Skeletal muscle cell (primary cell): Measurements from ENCODE around the gene CAMK2A.

Experiments
- DNase-seq: peaks from one replicate; pipeline ENCODE4 v3.0.0-alpha.2; 2010; ENCODE audit warnings: low read depth
- H3K4me3 ChIP-seq: 2 replicates; pipeline ENCODE4 v1.5.1; 2011; ENCODE audit warnings: low read depth, mild to moderate bottlenecking, control low read depth, low read length, moderate library complexity

The CAMK2A gene

GRCh38 chr5:150302301-150303069 is 12.9 kb upstream of the CAMK2A start, which contains the start of gene ARSI:
Gene ARSI (minus strand): TSS chr5:150302905. CDS start chr5:150302373, 532 bp downstream.
- DNase-seq: no peak

DNA sequence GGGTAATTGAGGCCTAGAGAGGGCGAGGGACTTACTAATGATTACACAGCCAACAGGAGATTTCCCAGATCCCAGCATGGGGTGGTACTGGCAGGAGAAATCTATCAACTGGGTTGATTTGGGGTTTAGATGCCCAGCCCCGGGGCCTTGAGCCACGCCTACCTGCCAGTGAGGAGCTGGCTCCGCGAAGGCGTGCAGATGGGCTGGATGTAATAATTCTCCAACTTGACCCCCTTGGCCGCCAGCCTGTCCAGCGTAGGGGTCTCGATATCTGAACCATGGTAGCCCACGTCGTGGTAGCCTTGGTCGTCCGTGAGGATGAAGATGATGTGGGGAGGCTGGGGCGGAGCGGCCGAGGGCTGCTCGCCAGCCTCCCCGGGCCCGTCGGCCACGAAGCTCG is 12.3 kb upstream of the CAMK2A start:
- H3K4me3 ChIP-seq: peak overlapping the region; percentile 10
- DNase-seq: no peak

More at GRCh38 chr5:150302301-150303069, 12.9 kb upstream of the CAMK2A start, which contains the start of gene ARSI:
- H3K4me3 ChIP-seq: peak within 1 kb of the TSS; percentile 36

DNA sequence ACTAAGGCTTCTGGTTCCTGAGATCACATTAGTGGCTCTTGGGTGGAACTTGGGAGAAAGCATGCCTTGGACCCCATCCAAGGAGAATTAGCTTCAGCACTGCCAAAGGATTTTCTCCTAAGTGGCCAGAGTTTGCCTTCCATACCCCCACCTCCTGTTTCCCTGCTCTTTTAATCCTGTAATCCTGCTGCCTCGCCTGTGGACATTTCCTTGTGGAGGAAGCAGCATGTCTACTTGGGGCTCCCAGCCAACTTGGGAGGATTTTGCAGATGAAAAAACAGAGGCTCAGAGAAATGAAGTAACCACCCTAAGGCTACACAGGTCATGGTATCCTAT is 11.6 kb upstream of the CAMK2A start:
- no peak for DNase-seq
- no peak overlapping the region for H3K4me3 ChIP-seq

DNA sequence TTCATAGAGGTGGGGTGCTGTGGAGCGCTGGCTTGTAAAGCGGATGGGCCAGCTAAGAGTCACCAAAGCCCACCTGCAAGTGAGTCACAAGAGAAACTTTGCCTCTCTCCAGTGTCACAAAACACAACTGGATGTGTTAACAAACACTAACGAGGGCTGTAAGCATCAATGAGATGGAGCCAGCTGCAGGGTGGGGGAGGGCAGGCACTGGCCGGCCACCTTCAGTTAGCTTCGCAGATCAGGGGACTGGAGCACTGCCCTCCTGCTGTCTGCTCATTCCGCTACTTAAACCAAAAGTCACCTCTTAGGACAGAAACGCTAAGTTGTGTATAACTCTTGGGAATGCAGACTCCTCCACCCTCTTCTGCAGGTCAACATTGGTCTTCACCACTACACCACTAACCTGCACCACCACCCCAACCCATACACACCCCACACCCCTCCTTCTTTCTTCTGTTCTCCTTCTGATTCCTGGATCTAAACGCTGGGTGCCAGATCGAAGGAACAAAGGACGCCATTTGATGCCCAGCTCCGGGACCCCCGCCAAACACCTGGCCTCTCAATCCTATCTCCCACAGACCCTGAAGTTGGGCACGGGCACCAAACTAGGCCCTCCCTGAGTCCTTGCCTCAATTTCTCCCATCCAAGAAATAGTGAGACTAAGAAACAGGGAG is 11.1 kb upstream of the CAMK2A start:
- H3K4me3 ChIP-seq: no peak overlapping the region
- DNase-seq: no peak

- no peak for DNase-seq
- no peak overlapping the region for H3K4me3 ChIP-seq
Measured at GRCh38 chr5:150299571-150300327, 10.2 kb upstream of the CAMK2A start.

GRCh38 chr5:150298701-150299451 is 9.3 kb upstream of the CAMK2A start:
- DNase-seq: peak; percentile 93

GRCh38 chr5:150297934-150298595 is 8.5 kb upstream of the CAMK2A start:
- no peak for DNase-seq
- no peak overlapping the region for H3K4me3 ChIP-seq

More at GRCh38 chr5:150298701-150299451, 9.3 kb upstream of the CAMK2A start:
- H3K4me3 ChIP-seq: no peak overlapping the region

DNA sequence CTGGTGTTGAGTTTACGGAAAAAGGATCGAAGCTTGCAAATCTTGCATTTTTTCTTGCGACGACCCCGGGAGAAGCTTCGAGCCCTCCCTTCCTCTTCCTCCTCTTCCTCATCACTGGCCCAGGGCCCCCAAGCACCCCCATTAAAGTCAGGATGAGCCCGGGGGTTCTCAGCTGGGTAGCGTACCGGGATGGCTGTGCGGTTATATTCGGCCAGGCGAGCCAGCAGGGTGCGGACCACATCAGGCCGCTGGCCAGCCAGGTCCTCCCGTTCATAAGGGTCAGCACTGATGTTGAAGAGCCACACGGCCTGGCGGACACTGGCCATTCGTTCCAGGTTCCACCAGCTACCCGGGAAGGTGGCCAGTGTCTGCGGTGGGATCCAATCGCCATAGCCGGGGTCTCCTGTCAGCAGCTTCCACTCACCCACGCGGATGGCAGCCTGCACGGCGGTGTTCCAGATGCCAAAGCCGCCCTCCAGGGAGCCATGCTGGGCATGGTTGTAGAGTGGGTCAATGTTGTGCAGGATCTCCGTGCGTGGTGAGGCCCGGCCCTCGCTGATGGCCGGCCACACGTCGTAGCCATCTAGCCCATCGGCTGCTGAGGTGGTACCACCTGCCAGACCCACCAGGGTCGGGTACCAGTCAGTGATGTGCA is 7.8 kb upstream of the CAMK2A start:
- H3K4me3 ChIP-seq: no peak overlapping the region
- no peak for DNase-seq

DNA sequence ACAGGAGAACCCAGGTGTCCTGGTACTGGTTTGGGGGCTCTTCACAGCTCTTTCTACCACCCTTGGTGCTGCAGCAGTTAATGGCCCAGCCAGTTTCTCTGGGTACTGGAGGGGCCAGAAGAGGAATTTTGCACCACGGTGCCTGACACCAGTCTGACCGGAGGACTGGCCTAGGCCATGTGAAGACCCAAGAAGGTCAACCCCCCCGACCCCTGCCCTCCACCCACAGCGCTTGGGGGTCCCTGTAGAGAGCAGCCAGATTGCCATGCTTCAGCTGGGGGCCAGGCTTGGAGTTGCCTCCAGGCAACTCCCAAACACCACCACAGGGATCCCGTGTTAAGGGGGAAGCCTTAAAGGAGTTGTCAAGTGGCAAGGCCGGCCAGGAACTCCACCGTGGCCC is 6.9 kb upstream of the CAMK2A start:
- H3K4me3 ChIP-seq: no peak overlapping the region
- DNase-seq: no peak

- no peak for DNase-seq
- no peak overlapping the region for H3K4me3 ChIP-seq
Measured at GRCh38 chr5:150295741-150296486, 6.3 kb upstream of the CAMK2A start.

DNA sequence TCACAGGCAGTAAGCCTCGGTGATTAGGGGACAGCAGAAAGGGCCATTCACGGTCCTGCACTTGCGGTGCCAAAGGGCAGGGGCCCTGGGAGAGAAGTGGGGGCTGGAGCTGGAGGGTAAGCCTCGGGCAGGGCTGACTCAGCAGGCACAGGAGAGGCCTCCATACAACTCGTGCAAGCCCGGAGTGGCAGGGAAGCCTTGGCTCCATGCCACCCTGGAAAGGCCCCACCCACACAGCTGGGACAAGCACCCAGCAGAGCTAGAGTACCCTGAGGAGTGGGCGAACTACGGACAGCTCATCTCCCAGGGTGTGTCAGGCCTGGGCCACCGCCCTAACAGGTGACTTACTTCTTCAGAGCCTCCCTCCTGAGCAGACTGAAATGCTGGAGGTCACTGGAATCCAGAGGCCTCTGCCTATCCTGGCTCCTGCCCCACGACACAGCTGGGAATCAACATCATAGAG is 5.6 kb upstream of the CAMK2A start:
- no peak overlapping the region for H3K4me3 ChIP-seq
- no peak for DNase-seq

DNA sequence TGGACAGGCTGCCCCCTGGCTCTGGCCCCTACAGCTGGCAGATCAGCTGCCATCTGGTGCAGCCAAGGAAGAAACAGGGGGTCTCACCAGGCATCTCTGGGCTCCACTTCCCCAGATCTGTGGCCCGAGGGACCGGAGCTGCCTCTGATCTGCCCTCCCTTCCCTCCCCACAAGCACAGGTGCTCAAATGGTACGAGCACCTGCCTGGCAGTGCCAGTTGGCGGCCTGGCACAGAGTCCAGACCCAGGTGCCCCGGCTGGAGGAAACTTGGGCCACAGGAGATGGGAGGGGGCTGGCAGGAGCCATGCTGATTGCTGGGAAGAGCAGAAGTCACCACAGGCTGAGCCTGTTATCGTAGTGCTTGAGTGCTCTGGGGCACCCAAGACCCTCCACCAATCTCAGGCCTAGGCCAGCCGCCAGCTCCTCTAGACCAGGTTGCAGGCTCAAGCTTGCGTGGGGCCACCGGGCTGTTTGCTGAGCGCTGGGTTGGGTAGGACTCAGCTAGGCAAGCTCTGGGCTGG is 5.0 kb upstream of the CAMK2A start:
- no peak overlapping the region for H3K4me3 ChIP-seq
- no peak for DNase-seq

GRCh38 chr5:150293091-150293941 is 3.7 kb upstream of the CAMK2A start:
- no peak overlapping the region for H3K4me3 ChIP-seq
- no peak for DNase-seq

DNA sequence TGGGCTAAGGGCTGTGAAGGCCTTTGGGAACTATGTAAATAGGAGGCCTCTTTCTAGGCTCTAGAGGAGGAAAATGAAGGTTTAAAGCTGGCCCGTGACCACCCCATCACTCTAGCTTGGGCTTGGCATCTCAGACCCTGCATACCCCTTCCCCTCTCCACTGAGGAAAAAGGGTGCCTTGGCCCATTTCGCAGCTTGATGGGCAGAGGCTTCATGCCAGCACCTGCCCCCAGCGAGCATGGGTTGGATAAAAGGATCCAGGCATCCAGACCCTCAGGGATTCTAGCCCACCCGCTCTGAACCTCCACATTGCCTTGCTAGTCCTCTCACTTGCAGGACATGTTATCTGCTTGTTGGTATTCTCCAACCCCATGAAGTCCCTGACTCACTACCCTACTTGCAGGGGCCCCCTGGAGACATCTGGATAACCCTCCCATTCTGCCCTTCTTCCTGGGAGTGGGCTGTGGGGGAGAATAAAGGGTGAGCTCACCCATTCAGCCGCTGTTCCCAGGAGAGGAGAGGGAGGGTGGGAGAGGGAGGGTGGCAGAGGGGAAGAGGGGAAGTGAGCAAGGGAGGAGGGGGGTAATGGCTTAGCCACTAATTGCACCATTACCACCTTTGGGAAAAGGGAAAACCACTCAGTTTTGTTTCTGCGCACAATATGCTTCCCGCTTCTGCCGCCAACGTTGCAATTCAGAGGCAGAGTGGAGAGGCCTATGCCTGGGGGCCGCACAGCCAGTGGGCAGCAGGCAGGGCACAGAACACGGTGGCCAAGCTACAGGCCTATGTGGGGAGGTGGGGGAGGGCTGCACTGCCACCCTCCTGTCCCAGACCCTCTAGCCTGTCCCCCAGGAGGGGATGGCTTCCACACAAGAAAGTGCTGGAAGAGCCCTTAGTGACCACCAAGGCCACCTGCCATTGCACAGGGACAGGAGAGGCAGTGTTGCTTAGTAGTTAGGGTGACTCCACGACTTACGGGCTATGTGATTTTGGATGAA is 2.1 kb upstream of the CAMK2A start:
- H3K4me3 ChIP-seq: no peak overlapping the region
- no peak for DNase-seq

DNA sequence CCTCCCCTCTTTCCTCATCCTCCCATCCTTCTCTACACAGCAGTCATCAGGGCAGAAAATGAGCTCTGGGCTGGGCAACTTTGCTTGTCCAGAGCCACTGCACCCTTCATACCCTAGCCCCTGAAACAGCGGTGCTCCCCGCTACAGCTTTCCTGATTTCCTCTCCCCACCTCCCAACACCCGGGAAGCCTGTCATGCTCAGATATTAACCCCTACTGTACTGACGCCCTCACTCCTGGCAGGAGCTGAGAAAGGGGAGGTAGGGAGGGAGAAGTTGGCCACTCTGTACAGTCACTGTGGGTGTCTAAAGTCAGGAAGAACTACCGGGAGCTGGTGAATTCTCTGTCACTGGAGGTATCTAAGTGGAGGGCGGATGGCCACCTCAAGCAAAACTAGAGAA is 782 bp downstream of the CAMK2A start:
- H3K4me3 ChIP-seq: no peak overlapping the region
- DNase-seq: no peak

- no peak for DNase-seq
- no peak overlapping the region for H3K4me3 ChIP-seq
Measured at GRCh38 chr5:150288361-150288760, 1.2 kb downstream of the CAMK2A start.
